HG03095 (cell line): ENCODE data around the gene JPH2.

ENCODE experiments used
- ATAC-seq: cut with Tn5 transposase; IDR thresholded peaks from one replicate; pipeline ENCODE4 v1.9.1; 2021; ENCODE audit warnings: moderate library complexity; ENCODE audit not compliant: unreplicated experiment

The JPH2 gene

GRCh38 chr20:44126445-44126844 is 60.5 kb downstream of the JPH2 start:
- ATAC-seq: no peak

GRCh38 chr20:44125332-44126127 is 61.5 kb downstream of the JPH2 start:
- ATAC-seq: no peak

- no peak for ATAC-seq
Observed at GRCh38 chr20:44123874-44124535, 63.0 kb downstream of the JPH2 start.

- no peak for ATAC-seq
Observed at GRCh38 chr20:44123251-44123650, 63.7 kb downstream of the JPH2 start.

- ATAC-seq: no peak
Observed at GRCh38 chr20:44120676-44121425, 66.1 kb downstream of the JPH2 start.

GRCh38 chr20:44118185-44119033 is 68.6 kb downstream of the JPH2 start:
- no peak for ATAC-seq

DNA sequence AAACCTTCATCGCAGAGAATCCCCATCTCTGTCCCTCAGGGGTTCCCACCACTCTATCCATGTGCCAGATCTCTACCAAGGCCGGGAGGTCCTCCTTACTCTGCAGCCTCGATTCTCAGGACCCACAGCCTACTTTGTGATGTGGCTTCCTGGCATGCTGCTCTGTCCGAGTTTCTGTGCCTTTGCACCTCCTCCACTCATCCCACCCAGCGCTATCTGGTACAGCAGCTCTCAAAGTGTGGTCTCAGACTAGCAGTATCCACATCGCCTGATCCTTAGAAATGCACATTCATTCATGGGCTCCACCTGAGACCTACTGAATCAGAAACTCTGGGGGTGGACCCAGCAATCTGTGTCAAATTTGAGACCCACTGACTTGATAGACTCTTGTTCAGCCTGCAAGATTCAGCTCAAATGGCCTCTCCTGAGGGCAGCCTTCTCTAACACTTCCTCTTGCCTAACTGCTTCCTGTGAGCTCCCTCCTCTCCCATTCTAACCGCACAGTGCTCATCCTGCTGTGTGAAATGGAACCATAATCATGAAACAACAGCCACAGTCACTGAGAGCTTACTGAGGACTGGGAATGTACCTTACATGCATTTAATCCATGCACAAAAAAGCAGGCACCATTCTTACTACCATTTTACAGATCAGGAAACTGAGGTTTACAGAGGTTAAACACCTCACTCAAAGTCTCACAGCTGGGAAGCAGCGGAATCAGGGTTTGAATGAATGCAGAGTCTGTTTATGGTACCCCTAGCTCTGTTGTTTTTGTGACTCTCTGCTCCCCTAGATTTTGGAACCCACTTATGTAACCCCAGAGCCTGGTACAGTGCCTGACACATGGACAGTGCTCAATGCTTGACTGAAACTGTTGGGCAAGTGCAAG is 69.4 kb downstream of the JPH2 start:
- ATAC-seq: no peak

- no peak for ATAC-seq
Observed at GRCh38 chr20:44115762-44116644, 71.0 kb downstream of the JPH2 start.

GRCh38 chr20:44115181-44115580 is 71.8 kb downstream of the JPH2 start:
- no peak for ATAC-seq

GRCh38 chr20:44113618-44114376 is 73.2 kb downstream of the JPH2 start:
- ATAC-seq: no peak

DNA sequence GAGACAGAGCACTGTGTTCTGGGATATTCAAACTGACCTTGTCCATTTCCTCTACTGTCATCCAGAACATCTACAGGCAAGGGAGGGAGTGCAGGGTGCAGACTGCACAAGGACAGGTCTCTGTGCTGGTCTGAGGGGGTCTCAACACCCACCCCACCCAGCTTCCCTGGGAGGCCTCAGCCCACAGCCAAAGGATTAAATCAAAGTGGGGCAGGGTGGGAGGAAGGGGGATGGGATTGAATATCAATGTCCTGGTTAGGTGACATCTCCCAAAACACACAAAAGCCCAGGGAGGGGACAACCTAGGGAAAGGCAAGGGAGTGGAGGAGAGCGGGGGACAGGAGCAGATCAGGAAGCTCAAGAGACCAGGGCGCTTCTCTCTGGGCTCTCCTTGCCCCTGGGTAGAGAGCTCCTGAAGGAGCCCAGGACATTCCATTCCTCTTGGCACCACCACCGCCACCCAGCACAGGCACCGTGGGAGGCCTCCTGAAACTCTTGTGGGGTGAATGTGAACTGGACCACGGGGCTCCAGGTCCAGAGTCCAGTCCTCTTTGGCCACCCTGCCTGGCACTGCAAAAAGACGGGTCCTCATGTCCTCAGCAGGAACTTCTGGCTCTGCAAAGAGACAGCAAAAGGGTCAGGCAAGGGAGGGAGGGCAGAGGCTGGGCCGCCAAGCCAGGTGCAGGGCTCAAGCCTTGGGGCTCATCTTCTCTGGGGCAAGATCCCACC is 73.9 kb downstream of the JPH2 start:
- no peak for ATAC-seq

GRCh38 chr20:44112456-44112855 is 74.5 kb downstream of the JPH2 start:
- ATAC-seq: no peak

DNA sequence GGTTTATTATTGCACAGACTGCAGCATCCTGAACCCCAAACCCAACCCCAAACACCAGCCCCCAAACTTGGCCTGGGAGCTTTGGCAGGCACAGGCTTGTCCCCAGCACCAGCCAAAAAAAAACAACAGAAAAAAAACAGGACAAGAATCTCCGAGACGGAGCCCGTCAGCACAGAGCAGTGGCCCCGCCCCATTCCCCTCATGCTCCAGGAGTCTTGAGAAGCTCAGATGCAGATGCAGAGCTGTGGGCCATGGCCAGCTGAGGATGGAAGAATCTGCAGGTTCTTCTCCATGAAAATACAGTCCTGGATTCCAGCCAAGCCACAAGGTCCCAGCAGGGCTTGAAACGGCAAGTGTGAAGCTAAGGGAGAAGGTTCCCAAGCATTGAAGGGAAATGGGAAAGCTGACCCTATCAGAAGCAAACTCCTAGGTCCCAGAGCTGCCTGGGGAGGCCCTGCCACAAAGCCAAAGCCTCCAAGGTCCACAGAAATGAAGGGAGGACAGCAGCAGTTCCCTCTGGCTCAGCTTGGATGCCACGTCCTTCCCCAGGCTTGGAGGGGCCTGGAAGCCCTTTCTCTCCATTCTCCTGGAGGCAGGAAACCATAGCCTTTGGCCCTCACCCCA is 75.2 kb downstream of the JPH2 start:
- no peak for ATAC-seq

DNA sequence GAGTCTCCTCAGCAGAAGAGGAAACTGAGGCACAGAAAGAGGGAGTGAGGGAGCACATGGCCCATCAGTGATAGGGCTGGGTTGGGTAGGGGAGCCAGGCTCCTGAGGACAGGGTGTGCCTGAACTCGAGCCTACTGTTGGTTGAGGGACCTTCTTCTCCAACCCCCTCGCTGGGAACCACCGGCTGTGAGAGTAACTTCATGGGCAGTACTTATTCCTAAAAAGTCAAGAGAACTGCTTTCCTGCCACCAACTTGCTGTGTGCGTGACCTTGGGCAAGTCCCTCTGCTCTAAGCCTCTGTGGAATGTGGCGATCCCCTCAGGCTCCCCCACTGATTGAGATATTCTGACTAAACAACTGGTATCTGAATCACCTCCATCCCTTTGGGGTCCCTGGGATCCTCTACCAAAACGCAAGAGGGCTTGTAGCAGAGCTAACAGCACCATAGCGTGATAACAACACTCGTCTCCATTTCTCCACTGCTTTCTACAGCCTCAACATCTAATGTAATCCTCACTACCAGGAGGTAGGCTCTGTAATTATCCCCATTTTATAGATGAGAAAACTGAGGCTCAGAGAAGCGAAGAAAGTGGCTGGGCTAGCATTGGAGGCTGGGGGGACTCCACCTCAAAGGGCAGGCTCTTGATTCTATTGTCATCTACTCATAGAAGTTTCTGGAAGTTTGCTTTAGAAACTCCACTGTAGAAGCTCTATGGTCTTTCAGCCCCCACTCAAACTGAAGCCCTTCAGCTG is 76.0 kb downstream of the JPH2 start:
- ATAC-seq: no peak

GRCh38 chr20:44109951-44110361 is 77.0 kb downstream of the JPH2 start:
- ATAC-seq: no peak

GRCh38 chr20:44106615-44107014 is 80.4 kb downstream of the JPH2 start:
- no peak for ATAC-seq
